ENCODE measurements around the gene PACRG.
A peak's percentile ranks its signal among the peaks of the same experiment; 100 is the strongest.
"Not testable (repeated sequence)": the region's sequence is repeated elsewhere in the genome, so short reads cannot be mapped to it uniquely, and the experiment has no call there.

The PACRG gene

DNA sequence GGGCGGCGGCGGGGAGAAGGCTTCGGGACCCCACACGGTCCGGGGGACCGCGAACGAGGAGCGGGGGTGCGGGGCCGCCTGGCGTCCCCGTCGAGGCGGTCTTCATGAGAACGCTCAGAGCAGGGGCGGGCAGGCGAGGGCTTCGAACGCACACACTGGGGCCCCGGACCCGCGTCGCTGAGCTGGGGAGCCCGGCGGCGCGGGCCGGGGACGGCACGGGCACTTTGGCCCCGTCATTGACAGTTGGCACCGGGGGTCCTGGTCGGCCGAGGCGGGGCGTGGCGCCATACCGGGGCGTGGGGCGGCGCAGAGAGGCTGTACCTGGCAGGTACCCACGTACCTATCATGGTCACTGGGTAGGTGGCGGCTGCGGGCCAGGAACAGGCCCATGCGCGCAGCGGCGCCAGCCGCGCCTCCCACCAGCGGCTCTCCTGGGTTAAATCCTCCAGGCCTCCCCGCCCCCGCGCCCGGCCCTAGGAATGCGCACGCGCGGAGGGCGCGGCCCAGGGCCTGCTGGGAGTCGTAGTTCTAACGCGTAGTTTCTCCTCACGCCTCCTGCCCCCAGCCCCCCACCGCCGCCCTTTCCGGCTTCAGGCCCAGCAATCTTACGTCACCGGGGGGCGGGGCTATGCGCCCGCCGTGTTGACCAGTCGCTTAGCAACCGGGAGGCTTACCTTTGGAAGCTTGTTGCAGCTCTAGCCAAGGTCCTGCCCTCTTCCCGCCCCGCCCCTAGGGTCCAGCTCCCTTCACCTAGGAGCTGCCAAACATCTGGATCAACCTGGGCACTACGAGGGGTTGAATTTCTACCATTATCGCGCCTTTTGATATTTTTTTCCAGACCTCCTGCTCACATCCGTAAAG, at the start of gene PACRG, which contains the start of gene PRKN:
Gene PACRG (plus strand): TSS at position 653 of the 861 bp plus-strand sequence.
Gene PRKN (minus strand): TSS at position 445 of the 861 bp plus-strand sequence.
- peak; percentile 96 for DNase-seq (ENCODE audit: low read depth)

DNA sequence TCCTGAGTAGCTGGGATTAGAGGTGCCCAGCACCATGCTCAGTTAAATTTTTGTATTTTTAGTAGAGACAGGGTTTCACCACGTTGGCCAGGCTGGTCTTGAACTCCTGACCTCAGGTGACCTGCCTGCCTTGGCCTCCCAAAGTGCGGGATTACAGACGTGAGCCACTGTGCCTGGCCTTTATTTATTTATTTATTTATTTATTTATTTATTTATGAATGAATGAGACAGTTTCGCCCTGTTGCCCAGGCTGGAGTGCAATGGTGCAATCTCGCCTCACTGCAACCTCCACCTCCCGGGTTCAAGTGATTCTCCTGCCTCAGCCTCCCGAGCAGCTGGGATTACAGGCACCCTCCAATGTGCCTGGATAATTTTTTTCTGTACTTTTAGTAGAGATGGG, 48.9 kb upstream of the PACRG start:
- not testable (repeated sequence) for DNase-seq (ENCODE audit: low read depth)

DNA sequence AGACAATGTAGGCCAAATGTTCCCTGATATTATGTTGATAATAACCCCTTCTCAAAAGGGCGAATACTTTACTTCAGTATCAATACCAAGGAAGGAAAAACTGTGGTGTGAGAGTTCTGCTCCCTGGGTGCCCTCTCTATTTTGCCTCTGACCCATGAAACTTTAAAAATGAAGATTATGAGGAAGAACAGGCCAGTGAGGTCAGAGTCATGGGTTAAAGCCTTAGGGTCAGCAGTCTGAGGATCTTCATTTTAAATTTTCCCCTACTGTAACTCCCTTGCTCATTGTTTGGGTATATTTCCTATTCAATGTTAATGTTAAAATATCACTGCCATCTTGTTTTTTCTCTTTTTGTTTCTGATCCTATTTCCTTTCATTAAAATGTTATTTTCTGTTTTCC, 48.1 kb upstream of the PACRG start:
- no peak for DNase-seq (ENCODE audit: low read depth)

DNA sequence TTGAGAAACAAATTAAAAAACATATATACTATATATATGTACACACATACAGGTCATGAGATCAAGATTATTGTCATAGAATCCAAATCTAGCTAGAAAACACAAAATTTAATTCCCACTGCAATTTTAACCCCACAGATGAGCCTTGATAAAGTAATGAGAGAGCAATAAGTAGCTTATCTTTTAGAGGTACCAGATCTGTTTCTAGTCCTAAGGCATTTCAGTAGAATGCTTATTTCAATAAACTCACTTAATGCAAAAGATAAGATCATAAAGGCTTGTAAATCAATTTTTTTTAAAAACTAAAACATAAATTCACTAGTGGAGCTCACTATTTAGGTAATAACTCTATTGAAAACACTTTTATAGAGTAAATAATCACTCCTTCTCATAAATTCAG, 47.4 kb upstream of the PACRG start:
- no peak for DNase-seq (ENCODE audit: low read depth)

DNA sequence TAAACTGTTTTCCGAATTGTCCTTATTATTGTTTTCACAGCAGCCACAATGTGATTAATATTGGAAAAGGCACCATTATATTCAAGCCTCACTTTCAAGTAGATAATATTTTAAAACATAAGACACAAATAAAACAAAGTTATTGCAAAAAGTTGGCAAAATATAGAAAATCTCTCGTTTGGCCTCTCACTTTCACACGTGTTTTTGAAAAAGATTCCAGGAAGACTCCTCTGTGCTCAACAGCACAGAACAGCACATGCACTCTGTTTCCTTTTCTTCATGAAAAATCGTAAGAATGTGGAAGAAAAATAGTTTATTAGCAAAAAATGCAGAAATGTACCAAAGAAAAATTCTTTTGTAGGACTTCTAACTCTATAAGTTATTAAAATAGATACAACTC, 46.9 kb upstream of the PACRG start:
- DNase-seq (ENCODE audit: low read depth): no peak

DNA sequence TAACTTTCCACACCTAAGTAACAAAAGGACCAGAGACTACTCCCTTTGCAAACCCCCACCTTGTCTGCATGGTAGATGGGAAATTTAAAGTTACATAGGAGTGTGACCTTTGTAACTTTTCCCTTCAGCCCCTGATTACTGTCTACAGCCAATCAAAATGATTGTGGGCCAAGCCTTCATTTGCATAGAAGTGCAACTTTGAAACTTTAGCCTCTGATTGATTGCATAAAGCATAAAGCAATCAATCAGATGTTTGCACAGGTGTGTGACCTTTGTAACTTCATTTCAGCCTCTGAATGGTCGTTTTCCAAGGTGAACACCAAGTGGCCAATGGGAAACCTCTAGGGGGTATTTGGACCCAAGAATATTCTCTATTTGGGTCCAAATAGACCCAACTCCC, 46.3 kb upstream of the PACRG start:
- DNase-seq (ENCODE audit: low read depth): no peak

DNA sequence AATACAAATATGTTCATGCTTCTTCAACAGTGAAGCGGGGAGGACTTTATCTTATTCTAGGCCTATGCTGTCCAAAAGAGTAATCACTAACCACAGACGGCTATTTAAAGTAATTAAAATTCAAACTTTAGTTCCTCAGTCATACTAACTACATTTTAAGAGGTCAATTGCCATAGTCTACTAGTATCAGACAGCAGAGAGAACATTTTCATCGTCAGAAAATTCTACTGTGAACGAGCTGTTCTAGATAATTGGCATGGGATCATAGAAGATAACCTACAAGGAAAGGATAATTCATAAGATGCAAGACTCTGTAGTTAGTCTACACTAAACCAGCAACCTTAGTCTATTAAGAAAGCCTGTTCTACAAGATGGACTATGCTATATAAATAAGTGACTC, 44.6 kb upstream of the PACRG start:
- DNase-seq (ENCODE audit: low read depth): no peak

DNA sequence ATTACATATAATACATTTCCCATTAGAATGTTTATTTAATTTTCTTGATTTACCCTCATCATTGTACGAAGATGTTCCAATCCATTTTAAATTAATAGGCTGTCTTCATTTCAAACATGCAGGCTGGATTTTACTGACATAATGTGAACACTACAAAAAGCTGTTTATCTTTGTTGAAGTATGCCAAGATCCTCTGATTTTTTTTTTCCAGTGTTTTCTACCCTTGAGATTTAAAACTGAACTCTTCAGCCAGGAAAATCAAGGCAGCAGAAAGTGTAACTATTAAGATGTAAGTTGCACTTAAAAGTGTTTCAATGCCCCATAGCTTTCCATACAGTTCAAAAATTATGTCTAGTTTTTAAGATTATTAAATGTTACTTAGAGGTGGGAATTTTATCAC, 43.7 kb upstream of the PACRG start:
- no peak for DNase-seq (ENCODE audit: low read depth)

DNA sequence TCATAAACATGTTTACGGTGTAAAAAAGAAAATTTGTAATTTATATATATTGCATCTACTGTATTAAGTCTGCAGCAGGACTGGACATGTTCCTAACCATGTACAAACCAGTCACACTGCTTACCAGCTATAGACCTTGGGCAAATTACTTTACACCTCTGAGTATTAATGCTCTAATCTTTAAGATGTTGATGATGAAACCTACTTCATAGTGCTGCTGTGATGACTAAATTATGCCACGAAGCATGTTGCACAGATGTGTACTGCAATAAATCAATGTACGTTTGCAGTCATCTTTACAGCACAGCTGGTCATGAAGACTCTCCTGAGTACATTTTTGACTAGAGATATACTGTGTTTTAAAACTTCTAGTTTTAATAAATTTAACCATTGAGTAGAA, 42.8 kb upstream of the PACRG start:
- DNase-seq (ENCODE audit: low read depth): no peak

DNA sequence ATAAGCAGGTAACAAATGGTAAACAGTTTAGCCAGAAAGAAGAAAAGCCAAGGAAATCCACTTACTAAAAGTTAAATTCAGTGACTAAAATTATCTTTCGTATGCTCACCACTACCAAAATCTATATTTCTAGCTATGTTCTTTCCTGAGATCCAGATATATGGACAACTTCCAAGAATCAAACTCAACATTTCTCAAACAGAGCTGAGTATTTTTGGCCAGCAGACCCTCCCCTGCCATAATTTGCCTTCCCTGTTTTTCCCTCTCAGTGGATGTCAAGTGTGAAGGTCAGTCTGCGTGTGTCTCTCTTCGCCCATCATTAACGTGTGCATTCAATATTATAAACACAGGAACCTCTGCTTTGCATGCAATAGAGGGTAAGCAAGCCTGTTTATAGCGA, 42.2 kb upstream of the PACRG start:
- no peak for DNase-seq (ENCODE audit: low read depth)

DNA sequence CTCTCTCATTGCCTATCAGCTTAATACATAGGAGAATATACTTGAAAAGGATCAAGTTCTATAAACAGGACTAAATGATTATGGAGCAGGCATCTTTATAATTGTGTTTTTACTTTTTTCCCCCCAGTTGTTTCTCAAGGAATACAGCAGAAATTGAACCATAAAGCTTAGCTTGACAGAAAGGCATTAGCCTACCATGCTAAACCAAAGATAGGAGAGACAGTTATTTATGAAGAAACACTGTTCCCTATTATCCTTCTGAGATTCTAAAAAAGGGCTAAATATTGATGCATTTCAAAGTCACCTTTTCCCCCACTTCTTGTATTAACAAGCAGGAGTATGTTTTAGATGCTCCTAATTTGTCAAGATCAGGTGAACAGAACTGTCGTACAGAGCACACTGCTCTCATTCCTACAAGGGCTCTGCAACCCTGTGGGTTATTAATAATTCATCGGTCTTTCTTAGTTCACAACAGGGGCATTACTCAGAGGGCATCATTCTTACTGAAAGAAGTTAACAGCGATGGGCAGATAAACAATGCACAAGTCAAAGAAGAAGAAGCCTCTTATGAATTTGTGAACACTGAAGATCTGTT, 38.9 kb upstream of the PACRG start:
- DNase-seq (ENCODE audit: low read depth): no peak

DNA sequence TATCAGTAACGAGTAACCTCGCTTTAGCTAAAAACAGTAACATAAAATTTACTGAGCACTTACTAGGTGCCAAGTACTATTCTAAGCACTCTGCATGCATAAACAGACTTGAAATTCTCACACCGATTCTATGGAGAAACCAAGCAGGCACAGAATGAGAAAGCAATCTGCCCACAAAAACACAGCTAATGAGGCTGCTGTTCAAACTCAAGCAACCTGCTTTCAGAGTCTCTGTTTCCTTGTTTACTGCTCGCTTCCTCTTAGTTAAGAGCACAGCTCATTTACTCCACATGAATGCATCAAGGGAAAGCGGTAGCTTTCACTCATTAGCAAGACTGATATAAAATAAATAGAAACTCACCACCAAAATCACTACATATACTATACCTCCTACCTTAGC, 37.6 kb upstream of the PACRG start:
- no peak for DNase-seq (ENCODE audit: low read depth)

DNA sequence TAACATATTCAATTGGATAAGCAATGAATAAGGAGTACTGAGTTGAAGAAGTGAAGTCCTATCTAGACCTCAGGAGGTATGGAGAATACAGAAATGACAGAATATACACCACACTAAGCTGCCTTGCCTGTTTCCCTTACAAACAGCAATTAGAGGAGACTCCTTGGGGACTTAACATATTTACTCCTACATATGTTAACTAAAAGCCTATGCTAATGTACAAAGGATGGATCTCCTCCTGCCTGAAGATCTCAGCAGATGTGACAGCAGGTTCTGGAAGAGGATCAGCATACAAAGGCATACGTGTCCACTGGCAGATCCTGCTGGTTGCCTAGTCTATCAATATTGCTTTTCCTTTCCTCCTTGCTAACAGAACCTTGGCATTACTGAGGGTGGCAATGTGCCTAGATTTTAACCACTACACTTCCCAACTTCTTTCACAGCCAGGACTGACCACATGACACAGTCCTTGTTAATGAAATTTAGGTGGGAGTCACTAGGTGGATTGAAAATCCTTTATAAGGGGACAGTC, 29.8 kb upstream of the PACRG start:
- DNase-seq (ENCODE audit: low read depth): no peak

DNA sequence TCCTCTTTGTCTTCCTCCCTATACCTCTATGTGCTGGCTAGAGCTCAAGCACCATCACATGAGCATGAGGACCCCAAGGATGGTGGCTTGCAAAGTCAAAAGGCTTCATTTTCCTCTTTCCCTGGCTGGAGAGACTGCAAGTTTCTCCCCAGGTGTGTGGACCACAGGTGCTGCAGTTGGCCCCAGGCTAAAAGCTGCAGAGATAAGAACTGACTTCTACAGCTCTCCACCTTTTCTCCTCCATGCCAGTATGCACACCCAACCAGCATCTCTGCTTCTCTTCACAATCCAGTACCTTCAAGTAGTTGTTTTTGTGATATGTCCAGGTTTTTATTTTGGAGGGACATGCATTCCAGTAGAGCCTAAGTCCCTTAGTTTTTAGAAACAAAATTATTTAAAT, 29.3 kb upstream of the PACRG start:
- DNase-seq (ENCODE audit: low read depth): no peak

DNA sequence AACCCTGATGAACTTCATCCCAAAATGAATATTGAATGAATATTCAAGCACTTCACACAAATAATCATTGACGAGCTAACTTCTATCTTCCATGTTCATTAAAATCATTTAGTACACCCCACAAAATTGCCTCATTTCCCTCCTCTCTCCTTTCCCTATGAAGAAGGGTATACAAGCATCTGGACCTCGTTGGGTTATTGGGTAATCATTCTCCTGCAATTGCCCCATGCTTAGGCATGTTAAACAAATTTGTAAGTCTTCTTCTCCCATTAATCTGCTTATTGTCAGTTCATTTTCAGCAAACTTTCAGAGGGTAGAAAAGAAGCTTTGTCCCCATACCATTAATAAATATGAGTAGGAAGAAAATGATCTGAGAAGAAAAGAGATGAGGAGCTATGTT, 27.8 kb upstream of the PACRG start:
- DNase-seq (ENCODE audit: low read depth): no peak

DNA sequence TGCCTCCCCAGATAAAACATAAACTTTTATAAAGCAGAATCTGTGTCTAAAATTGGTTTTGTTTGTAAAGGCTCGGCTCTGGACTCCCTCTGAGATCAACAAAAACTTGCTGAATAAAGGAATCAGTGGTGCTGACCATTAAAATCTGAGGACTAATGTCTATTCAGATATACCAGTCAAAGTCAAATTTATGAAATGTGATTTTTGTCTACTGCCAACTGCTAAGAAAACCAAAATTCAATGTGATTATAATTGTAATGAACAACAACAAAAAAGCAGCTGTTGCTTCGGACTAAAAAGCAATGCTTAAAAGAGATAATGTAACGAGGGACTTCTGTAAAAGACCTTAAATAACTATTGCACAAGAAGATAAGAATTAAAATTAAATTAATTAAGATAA, 26.8 kb upstream of the PACRG start:
- DNase-seq (ENCODE audit: low read depth): no peak

DNA sequence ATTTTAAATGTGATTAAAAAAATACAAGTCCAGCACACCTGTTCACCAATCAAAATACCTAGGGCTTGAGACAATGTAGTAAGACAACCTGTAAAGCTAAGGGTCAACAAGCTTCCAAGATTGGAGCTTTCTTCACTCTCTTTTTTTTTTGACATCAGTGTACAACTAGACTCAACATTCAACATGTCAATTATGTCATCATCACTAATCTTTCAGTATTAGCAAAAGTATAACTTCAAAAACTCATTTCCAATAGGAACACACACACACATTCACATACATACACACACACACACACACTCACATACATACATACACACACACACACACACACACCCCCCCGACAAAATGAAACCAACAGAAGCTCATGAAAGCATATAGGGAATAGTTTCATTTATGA, 26.2 kb upstream of the PACRG start:
- DNase-seq (ENCODE audit: low read depth): no peak

DNA sequence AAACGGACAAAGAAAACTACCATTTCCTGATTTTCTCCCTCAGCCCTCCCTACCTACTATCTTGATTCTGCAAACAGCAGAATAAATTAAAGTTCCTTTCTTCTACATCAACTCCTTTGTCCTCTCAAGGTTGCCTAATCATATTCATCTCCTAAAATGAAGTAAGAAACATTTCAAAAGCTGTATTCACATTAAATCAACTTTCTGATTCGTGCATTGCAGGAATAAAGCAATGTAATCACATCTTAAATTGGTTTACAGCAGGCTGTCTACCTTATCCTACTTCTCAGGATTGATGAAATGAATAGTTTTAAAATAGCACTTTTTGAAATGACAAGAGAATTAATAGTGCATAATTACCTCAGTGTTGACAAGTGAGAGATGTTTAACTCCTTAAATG, 25.3 kb upstream of the PACRG start:
- DNase-seq (ENCODE audit: low read depth): no peak

DNA sequence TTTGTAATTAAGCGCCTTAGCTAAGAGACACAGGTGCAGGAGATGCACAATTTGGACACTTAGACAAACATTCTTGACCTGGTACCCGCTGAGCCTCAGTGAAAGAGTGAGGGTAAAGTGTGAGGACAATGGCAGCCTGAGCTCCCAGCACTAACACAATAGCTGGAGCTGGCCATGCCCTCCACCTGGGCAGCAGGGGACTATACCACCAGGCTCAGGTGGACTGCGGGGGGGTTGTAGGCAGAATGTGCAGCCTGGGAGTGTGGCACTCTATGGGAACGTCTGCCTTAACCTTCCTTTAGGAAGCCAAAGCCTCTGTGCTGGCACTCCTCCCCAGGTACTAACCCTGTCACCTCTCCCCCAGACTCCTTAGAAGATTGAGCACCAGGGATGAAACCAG, 23.8 kb upstream of the PACRG start:
- no peak for DNase-seq (ENCODE audit: low read depth)

DNA sequence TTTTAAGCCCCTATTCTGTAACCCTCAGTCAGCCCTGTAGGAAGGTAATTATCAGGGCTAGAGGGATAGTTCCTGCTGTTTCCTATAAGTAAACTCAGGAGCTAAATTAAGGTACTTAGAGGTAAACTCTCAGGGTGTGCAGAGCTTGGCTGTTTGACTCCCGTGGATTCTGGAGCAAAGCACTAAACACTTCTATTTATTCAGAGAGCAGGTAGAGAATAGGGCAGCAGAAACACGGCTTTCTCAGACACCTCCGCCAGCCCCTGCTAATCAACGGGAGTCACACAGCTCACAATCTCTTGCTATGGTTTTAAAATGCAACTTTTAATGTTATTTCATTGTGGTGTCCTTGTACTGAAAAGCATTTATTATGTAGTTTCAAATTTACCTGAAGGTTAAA, 22.0 kb upstream of the PACRG start:
- no peak for DNase-seq (ENCODE audit: low read depth)

DNA sequence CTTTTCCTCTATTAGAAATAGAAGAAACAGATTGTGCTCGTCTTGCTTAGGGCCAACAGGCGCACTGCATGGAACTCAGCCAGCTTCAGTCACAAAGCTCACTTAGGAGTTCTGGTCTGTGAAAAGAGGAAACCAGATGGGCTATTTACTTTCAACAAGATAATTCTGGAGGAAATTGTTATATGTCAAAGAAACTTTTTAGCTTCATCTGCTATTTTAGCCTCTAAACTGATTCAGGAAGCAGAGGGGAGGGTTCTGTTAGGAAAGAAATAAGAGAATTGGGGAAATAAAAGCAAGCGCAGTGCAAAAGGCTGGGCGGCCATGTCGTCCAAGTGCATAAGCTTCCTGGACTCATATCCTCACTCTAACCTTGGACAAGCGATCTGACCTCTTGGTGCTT, 21.5 kb upstream of the PACRG start:
- DNase-seq (ENCODE audit: low read depth): no peak

DNA sequence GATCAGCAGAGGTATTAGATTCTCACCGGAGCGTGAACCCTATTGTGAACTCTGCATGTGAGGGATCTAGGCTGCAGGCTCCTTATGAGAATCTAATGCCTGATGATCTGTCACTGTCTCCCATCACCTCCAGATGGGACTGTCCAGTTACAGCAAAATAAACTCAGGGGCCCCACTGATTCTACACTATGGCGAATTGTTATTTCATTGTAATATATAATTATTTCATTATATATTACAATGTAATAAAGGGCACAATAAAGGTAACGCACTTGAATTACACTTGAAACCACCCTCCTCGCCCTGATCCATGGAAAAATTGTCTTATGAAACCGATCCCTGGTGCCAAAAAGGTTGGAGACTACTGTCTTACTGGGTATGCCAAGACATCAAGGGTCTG, 18.8 kb upstream of the PACRG start:
- DNase-seq (ENCODE audit: low read depth): no peak

DNA sequence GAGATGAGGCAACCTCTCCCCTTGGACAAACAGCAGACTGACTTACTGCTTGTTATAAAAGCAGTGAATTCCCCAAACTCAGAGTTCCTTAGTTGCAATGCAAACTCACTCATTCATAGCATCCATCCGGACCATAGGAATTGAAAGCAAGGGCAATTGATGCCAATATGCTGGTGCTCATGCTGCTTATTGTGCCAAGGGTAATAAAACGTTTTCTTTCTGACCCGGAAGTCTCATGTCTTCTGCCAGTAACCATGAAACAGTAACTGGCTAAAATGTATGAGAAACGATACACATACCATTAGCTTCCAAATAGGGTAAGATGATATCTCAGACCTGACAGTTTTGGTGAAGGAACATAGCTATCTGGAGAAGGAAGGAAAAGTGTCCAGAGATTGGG, 18.3 kb upstream of the PACRG start:
- DNase-seq (ENCODE audit: low read depth): no peak

DNA sequence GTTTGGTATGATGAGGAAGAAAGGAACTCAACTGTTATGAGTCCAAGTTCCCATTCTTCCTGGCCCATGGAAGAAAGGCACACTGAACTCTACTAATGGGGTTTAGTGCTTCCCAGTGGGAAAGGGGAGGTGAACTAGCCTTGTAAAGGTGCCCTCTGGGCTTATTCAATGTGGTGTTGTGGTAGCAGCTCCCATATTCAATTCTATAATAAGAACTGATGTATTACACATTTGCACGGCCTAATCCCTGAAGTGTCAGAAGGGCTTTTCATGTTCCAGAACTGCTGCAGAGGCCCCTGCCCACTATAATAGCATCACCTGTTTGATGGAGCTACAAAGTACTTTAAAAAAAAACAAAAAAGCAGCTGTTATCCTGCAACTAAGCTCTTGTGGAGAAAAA, 17.4 kb upstream of the PACRG start:
- no peak for DNase-seq (ENCODE audit: low read depth)
